ENCODE results near the gene NTM. TPM values are rescaled to one million over a fixed set of nuclear protein-coding genes. Genes with fewer than 3 reads are reported as not detected.

NTM gene
- total and polyA plus RNA-seq, 5 donors = 35.0 to 148 (median 88.2) TPM

DNA sequence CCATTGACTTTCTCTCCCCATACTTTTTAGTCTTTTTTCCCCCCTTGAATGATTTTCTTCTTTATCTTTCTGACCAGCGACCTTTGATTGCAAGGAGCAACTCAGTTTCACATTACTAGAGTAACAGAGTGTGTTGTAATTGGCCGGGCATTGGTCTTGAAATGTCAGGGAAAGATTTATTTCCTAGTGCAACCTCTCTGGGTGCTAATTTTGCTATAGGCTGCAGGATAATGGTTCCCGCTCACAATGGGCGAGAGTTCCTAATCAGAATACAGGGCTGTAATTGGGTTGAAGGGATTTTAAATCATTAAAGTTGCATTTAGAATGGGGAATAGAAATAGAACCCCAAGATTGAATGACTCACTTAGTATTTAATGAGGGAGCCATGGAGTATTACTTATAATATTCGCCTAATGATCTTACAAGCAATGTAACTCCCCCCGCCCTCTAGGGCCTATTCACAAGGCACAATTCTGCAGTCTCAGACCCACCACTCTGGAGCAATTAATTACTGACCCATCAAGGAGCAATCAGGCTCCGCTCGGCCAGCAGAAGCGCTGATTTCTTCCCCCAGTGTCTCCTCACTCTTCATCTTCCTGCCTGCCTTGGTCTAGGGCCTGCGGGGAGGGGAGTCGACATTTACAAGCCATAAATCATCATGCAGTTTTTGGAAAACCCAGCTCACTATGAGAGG lies 725.9 kb downstream of the NTM start:
- WGBS = 88% methylated on average over 11 of the region's 11 CpGs

DNA sequence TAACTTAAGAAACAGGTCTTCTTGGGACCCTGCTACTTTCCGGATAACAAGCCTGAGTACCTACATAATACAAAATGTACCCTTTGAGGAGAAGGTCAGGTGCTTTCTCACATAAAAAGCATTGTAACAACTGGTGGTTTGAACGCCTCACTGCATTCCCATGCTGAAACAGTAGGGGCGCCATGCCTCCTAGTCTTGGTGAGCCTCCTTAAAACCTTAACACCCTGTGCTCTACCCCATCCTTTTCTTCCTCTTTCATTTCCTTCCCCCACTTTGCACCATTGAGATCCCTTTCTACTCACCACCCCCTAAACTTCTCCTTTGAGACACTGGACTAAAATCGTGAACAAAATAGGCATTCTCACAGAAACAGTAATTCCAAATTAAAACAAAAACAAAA lies 729.3 kb downstream of the NTM start:
- no peaks in the 10 kb centered on the region for H3K4me1 ChIP-seq (ENCODE audit: control insufficient read depth, insufficient read depth, low read length)
- H3K4me3 ChIP-seq (ENCODE audit: low read length) = no peak overlapping the region
- no peak for ATAC-seq
- WGBS = 70% methylated on average over 4 of the region's 4 CpGs
- intact Hi-C loops (cut with DNase I) = no loop called here
- no peak overlapping the region for H3K27ac ChIP-seq (ENCODE audit: low read length)
- DNase-seq = peak in 1 of 3 donors; percentile 64
- H3K9me3 ChIP-seq (ENCODE audit: control insufficient read depth, low read length) = no peaks in the 10 kb centered on the region
- no peaks in the 10 kb centered on the region for H3K27me3 ChIP-seq (ENCODE audit: control insufficient read depth, insufficient read depth)

More for the DNA sequence above, 725.9 kb downstream of the NTM start:
- ATAC-seq = no peak
- Histone ChIP-seq H3K27me3 (ENCODE audit: control insufficient read depth, insufficient read depth) (no peaks in the 10 kb centered on the region), H3K9me3 (ENCODE audit: control insufficient read depth, low read length) (no peaks in the 10 kb centered on the region), H3K4me3 (ENCODE audit: low read length) (no peak overlapping the region), H3K4me1 (ENCODE audit: control insufficient read depth, insufficient read depth, low read length) (no peaks in the 10 kb centered on the region), H3K27ac (ENCODE audit: low read length) (no peak overlapping the region)
- intact Hi-C loops (cut with DNase I) = no loop called here
- no peak for DNase-seq

DNA sequence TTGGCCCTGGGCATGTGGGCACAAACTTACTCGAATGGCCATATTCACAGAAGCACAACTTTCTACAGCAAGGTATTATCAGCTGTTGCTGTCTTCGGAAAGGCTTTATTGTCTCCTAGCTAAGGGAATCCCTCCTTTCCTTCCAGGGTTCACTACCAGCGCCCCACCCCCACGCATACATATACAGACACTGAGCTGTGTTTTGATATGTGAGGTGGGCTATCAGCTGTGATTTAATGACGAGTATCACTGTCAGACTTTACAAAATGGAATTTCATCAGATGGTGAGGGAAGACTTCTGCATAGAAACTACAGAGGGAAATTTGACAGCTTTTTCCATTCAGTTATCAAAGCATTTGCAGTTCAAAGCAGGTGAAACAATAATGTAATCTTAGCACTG lies 730.2 kb downstream of the NTM start:
- Histone ChIP-seq H3K9me3 (ENCODE audit: control insufficient read depth, low read length) (no peaks in the 10 kb centered on the region), H3K27ac (ENCODE audit: low read length) (no peak overlapping the region), H3K27me3 (ENCODE audit: control insufficient read depth, insufficient read depth) (no peaks in the 10 kb centered on the region), H3K4me3 (ENCODE audit: low read length) (no peak overlapping the region), H3K4me1 (ENCODE audit: control insufficient read depth, insufficient read depth, low read length) (no peaks in the 10 kb centered on the region)
- intact Hi-C loops (cut with DNase I) = no loop called here
- ATAC-seq (no peak), DNase-seq (no peak)
- 72% methylated on average over 5 of the region's 5 CpGs for WGBS

DNA sequence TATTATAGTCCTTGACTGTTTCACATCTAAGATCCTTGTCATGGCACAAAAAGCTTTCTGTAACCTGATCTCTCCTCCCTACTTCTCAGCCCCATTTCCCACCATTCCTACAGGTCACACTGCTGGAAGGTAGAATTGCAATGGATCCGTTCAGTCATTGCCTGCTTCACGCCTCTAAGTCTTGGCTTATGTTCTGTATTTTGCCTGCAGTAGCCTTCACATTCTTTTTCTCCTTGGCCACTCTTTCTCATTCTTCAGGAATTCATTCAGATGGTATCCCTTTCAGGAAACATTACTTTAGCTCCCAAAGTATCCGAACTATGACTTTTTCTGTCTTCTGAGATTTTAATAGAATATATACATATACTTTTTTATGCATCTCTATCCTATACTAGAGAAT lies 731.5 kb downstream of the NTM start:
- no peak overlapping the region for H3K27ac ChIP-seq (ENCODE audit: low read length)
- no peak overlapping the region for H3K4me3 ChIP-seq (ENCODE audit: low read length)
- no peaks in the 10 kb centered on the region for H3K4me1 ChIP-seq (ENCODE audit: control insufficient read depth, insufficient read depth, low read length)
- WGBS = 70% methylated on average over 3 of the region's 3 CpGs
- intact Hi-C loops (cut with DNase I) = no loop called here
- no peaks in the 10 kb centered on the region for H3K9me3 ChIP-seq (ENCODE audit: control insufficient read depth, low read length)
- DNase-seq = no peak
- ATAC-seq = no peak
- H3K27me3 ChIP-seq (ENCODE audit: control insufficient read depth, insufficient read depth) = no peaks in the 10 kb centered on the region

DNA sequence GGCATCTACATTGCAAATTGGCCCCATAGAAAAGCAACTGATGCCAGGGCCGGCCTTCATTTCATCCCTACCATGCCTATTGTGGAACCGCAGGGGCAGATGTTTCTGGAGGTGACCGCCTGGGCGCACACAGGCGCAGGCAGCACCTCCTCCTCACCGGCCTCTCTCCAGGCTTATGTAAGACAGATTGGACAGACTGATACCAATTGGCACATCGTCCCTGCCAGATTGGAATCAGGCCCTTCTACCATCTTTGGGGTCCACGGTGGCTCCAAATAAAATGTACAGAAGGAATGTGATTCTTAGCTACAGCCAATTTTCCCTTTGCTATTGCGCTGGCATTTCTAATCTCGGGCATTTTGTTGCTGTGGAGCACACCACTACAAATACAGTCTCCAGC lies 732.6 kb downstream of the NTM start:
- H3K4me3 ChIP-seq (ENCODE audit: low read length) = no peak overlapping the region
- no peaks in the 10 kb centered on the region for H3K27me3 ChIP-seq (ENCODE audit: control insufficient read depth, insufficient read depth)
- intact Hi-C loops (cut with DNase I) = no loop called here
- WGBS = 69% methylated on average over 10 of the region's 10 CpGs
- DNase-seq (no peak), ATAC-seq (peak; percentile 35 to 39)
- no peaks in the 10 kb centered on the region for H3K4me1 ChIP-seq (ENCODE audit: control insufficient read depth, insufficient read depth, low read length)
- no peak overlapping the region for H3K27ac ChIP-seq (ENCODE audit: low read length)
- no peaks in the 10 kb centered on the region for H3K9me3 ChIP-seq (ENCODE audit: control insufficient read depth, low read length)

DNA sequence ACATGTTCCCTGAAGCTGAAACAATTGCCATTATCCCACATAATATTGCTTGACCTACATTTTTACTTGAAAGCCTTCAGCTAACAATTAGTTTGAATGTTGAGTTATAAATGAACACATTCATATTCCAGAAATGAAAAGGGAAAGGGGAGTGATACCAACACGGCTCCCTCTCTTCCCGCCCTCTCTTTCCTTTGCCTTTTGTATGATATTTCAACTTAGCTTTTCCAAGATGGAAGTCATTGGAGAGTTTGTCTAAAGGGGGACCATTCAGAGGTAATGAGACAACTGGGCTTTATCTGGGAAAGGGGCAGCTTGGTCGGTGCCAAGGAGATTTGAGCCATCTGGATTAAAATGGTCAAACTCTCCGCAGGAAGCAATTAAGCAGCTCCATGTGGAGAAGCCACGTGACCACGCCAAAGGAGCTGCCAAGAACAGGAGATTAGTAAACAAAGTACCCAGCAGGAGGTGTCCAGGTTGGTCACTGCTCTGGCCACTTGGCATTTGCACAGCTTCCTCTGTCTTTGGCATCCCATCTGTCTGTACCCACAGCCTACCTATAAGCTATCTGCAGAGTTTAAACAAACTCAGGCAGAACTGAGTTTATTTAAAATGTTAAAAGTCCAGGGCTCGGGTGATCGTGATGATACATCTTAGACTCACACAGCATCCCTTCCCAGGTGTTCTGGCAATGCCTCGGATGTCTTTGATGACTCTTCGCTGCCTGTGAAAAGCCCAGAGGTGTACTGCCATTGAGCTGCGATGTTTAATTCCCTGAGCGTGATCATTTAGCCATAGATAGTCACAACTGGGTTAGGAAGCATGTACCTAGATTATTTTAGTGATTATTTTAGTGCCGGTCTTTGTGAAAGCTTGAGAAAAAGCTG lies 735.9 kb downstream of the NTM start:
- Histone ChIP-seq H3K27me3 (ENCODE audit: control insufficient read depth, insufficient read depth) (no peaks in the 10 kb centered on the region), H3K4me1 (ENCODE audit: control insufficient read depth, insufficient read depth, low read length) (no peaks in the 10 kb centered on the region), H3K9me3 (ENCODE audit: control insufficient read depth, low read length) (no peaks in the 10 kb centered on the region), H3K27ac (ENCODE audit: low read length) (no peak overlapping the region), H3K4me3 (ENCODE audit: low read length) (no peak overlapping the region)
- 73% methylated on average over 13 of the region's 13 CpGs for WGBS
- intact Hi-C loops (cut with DNase I) = no loop called here
- ATAC-seq = no peak
- DNase-seq = no peak

DNA sequence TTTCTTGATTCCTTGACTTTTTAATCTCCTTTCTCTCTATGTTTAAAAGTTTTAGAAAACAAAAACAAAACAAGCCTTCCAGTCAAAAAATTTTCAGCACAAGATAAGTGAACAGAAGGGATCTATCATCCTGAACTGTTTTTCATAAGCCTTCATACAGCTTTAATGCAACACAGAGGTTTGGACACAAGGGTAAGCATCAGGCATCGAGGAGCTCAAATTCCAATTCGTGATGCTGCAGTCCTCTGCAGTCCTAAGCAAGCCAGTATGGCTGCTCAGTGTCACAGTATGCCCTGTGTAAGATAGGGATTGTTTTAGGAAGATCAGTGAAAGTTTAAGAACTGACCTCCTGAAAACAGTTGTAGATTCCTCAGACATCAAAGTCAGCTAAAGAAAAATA lies 740.9 kb downstream of the NTM start:
- no peaks in the 10 kb centered on the region for H3K9me3 ChIP-seq (ENCODE audit: control insufficient read depth, low read length)
- peak overlapping the region; percentile 67 for H3K27ac ChIP-seq (ENCODE audit: low read length)
- ATAC-seq = no peak
- WGBS = 39% methylated on average over 2 of the region's 2 CpGs
- H3K4me1 ChIP-seq (ENCODE audit: control insufficient read depth, insufficient read depth, low read length) = no peaks in the 10 kb centered on the region
- DNase-seq = no peak
- no peaks in the 10 kb centered on the region for H3K27me3 ChIP-seq (ENCODE audit: control insufficient read depth, insufficient read depth)
- intact Hi-C loops (cut with DNase I) = no loop called here
- H3K4me3 ChIP-seq (ENCODE audit: low read length) = no peak overlapping the region

DNA sequence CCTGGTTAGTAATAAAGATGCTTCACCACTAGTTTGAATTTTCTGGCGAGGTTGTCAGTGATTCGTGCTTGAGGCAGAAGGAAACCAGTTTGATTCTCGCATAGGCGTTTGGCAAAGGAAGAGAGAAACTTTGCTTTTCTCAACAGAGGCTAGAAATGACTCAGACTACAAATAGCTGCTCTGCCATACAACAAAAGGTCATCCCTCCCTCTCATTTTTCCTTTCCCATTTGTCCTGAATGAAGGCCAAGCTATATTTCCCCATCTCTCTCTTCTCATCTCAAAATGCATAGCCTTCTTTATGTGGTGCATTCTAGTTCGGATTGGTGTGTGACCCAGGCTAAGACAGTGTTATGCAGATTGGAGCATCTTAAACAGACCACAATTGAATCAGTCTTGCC lies 741.4 kb downstream of the NTM start:
- H3K9me3 ChIP-seq (ENCODE audit: control insufficient read depth, low read length) = no peaks in the 10 kb centered on the region
- 41% methylated on average over 5 of the region's 5 CpGs for WGBS
- intact Hi-C loops (cut with DNase I) = no loop called here
- H3K4me1 ChIP-seq (ENCODE audit: control insufficient read depth, insufficient read depth, low read length) = no peaks in the 10 kb centered on the region
- peak overlapping the region; percentile 84 for H3K27ac ChIP-seq (ENCODE audit: low read length)
- no peaks in the 10 kb centered on the region for H3K27me3 ChIP-seq (ENCODE audit: control insufficient read depth, insufficient read depth)
- H3K4me3 ChIP-seq (ENCODE audit: low read length) = no peak overlapping the region
- DNase-seq (no peak), ATAC-seq (peak; percentile 57 to 73)

DNA sequence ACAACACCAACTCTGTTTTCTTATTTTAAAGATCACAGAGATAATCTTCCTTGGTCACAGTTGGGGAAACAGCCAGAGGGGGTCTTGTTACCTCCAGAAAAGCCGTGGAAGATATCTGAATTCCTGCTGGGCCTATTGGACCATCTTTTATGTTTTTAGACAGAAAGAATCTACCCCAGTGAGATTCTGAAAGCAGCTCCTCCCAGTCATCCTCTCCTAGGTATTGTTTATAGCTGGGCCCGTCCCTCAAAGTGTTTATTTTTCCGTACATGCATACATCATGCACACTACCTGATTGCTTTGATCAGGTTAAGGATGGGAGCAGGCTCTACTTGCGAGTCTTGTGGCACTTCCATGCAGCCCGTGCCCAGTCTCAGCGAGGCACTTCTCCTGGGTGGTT lies 742.4 kb downstream of the NTM start:
- intact Hi-C loops (cut with DNase I) = no loop called here
- ATAC-seq (no peak), DNase-seq (no peak)
- Histone ChIP-seq H3K4me3 (ENCODE audit: low read length) (no peak overlapping the region), H3K27me3 (ENCODE audit: control insufficient read depth, insufficient read depth) (no peaks in the 10 kb centered on the region), H3K27ac (ENCODE audit: low read length) (peak overlapping the region; percentile 72), H3K4me1 (ENCODE audit: control insufficient read depth, insufficient read depth, low read length) (no peaks in the 10 kb centered on the region), H3K9me3 (ENCODE audit: control insufficient read depth, low read length) (no peaks in the 10 kb centered on the region)
- WGBS = 77% methylated on average over 6 of the region's 6 CpGs

DNA sequence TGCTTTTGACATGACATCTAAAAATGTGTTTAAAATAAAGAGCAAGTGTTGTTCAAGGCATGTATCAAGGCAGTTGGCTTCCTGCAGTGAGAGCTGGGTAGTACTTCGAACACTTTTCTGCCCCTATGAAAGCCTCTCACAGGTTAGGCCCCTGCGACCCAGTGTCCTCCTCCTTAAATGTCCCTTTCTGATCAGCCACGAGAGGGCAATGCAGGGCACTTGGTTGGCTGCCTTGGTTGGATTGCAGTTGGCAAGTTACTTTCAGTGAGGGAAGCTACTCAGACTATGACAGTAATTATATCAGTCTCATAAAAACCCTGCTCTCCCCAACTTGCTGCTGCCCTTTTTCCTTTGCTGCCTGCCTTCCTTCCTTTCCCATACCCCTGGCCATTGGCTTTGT lies 743.8 kb downstream of the NTM start:
- intact Hi-C loops (cut with DNase I) = no loop called here
- Histone ChIP-seq H3K27me3 (ENCODE audit: control insufficient read depth, insufficient read depth) (no peaks in the 10 kb centered on the region), H3K9me3 (ENCODE audit: control insufficient read depth, low read length) (no peaks in the 10 kb centered on the region), H3K27ac (ENCODE audit: low read length) (peak overlapping the region; percentile 34), H3K4me1 (ENCODE audit: control insufficient read depth, insufficient read depth, low read length) (peaks cover 6% of the 10 kb centered on the region), H3K4me3 (ENCODE audit: low read length) (no peak overlapping the region)
- DNase-seq (peak; percentile 27 to 67 (median 67)), ATAC-seq (peak; percentile 28 to 35)
- whole genome bisulfite sequencing = 36% methylated on average over 3 of the region's 3 CpGs

DNA sequence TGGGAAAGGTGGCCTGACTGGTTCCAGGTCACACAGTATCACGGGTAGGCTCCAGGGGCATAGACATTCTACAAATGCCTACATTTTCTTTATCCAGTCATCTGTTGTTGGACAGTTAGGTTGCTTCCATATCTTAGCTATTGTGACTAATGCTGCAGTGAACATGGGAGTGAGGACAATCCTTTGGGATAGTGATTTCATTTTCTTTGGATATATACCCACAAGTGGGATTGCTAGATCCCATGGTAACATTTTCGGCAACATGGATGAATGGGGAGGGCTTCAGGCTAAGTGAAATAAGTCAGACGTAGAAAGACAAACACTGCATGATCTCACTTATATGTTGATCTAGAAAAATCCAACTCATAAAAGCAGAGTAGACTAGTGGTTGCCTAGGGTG lies 744.3 kb downstream of the NTM start:
- H3K4me3 ChIP-seq (ENCODE audit: low read length) = no peak overlapping the region
- H3K27me3 ChIP-seq (ENCODE audit: control insufficient read depth, insufficient read depth) = no peaks in the 10 kb centered on the region
- intact Hi-C loops (cut with DNase I) = loop anchor here in 1 of 4 donors (5.0 kb wide), 1 partner anchor 202 kb away; no protein-coding TSS in a partner anchor
- DNase-seq (no peak), ATAC-seq (peak in 1 of 2 donors; percentile 4)
- WGBS = 61% methylated on average over 3 of the region's 3 CpGs
- H3K27ac ChIP-seq (ENCODE audit: low read length) = no peak overlapping the region
- H3K9me3 ChIP-seq (ENCODE audit: control insufficient read depth, low read length) = no peaks in the 10 kb centered on the region
- H3K4me1 ChIP-seq (ENCODE audit: control insufficient read depth, insufficient read depth, low read length) = peaks cover 7% of the 10 kb centered on the region
